H1 (cell line): ENCODE measurements around the gene DYSF. TPM values are rescaled to one million over a fixed set of nuclear protein-coding genes. Genes with fewer than 3 reads are reported as not detected.

ENCODE experiments used
- CTCF ChIA-PET: fragments of 300-600 bp; sonication (Branson Sonifier 250); formaldehyde crosslinking; loops from one replicate; lab custom pipeline; 2021; ENCODE audit not compliant: partially characterized antibody; lab: Charles Lee
- POLR2A ChIA-PET: fragments of 300-600 bp; sonication (Branson Sonifier 250); formaldehyde crosslinking; loops from one replicate; lab custom pipeline; 2021; ENCODE audit warnings: inconsistent platforms; ENCODE audit not compliant: partially characterized antibody; lab: Charles Lee
- DNase-seq, 2 experiments: peaks; one replicate each; pipeline versions ENCODE4 v3.0.0 to v3.0.0-alpha.2; 2010 to 2022; ENCODE audit warnings: low spot score in 2 of 2, low read depth in 1 of 2, mixed read lengths in 1 of 2
- FAIRE-seq: peaks from 2 replicates; lab custom pipeline; 2011; peaks lifted over from hg19 to GRCh38; lab: Jason Lieb, UNC
- H2AFZ ChIP-seq: 2 replicates; pipeline ENCODE4 v1.8.1; 2012; ENCODE audit warnings: low read length, inconsistent platforms
- H2AK5ac ChIP-seq: 2 replicates; pipeline ENCODE4 v1.6.1; 2013; ENCODE audit warnings: low read depth, low read length
- H2BK120ac ChIP-seq: replicated peaks from 2 replicates; pipeline ENCODE3; 2013; ENCODE audit warnings: low read depth, low read length, inconsistent platforms
- H2BK12ac ChIP-seq: 2 replicates; pipeline ENCODE4 v1.6.1; 2013; ENCODE audit warnings: low read depth, low read length
- H2BK15ac ChIP-seq: 2 replicates; pipeline ENCODE4 v1.6.1; 2013; ENCODE audit warnings: low read length
- H2BK20ac ChIP-seq: 2 replicates; pipeline ENCODE4 v1.6.1; 2013; ENCODE audit warnings: low read length
- H2BK5ac ChIP-seq: 2 replicates; pipeline ENCODE4 v1.6.1; 2013; ENCODE audit warnings: low read depth, low read length
- H3K14ac ChIP-seq: 2 replicates; pipeline ENCODE4 v1.6.1; 2013; ENCODE audit warnings: inconsistent platforms; ENCODE audit not compliant: insufficient read length
- H3K18ac ChIP-seq: 2 replicates; pipeline ENCODE4 v1.6.1; 2013; ENCODE audit warnings: low read length; ENCODE audit errors: extremely low read depth
- H3K23ac ChIP-seq: 2 replicates; pipeline ENCODE4 v1.6.1; 2013; ENCODE audit warnings: inconsistent platforms; ENCODE audit not compliant: insufficient read length
- H3K23me2 ChIP-seq: 2 replicates; pipeline ENCODE4 v1.6.1; 2013; ENCODE audit warnings: low read depth, low read length
- H3K27ac ChIP-seq: 2 replicates; pipeline ENCODE4 v1.6.1; 2011; ENCODE audit warnings: low read depth, low read length, inconsistent platforms
- H3K27me3 ChIP-seq, 4 experiments: replicated peaks in 1 of 4; 1 replicate in 1 of 4; 2 replicates in 3 of 4; pipeline versions ENCODE4 v1.6.1 to v1.8.1; 2011 to 2013; ENCODE audit warnings: low read length in 3 of 4, mild to moderate bottlenecking in 3 of 4, inconsistent platforms in 2 of 4, mixed read lengths in 2 of 4, moderate library complexity in 1 of 4; ENCODE audit not compliant: control insufficient read depth in 3 of 4, insufficient read depth in 3 of 4; ENCODE audit errors: extremely low read depth in 1 of 4
- H3K36me3 ChIP-seq, 4 experiments: 2 replicates each; pipeline versions ENCODE4 v1.6.1 to v1.8.1; 2011 to 2013; ENCODE audit warnings: mild to moderate bottlenecking in 4 of 4, low read length in 3 of 4, moderate library complexity in 2 of 4, control low read depth in 1 of 4, inconsistent platforms in 1 of 4; ENCODE audit not compliant: insufficient read depth in 4 of 4, control insufficient read depth in 2 of 4
- H3K4ac ChIP-seq: replicated peaks from 2 replicates; pipeline ENCODE3; 2013; ENCODE audit warnings: low read length, low read depth, mixed read lengths, inconsistent platforms; ENCODE audit not compliant: insufficient read length
- H3K4me1 ChIP-seq, 4 experiments: replicated peaks in 1 of 4; 1 replicate in 1 of 4; 2 replicates in 3 of 4; pipeline versions ENCODE4 v1.6.1 to v1.8.1; 2011 to 2013; ENCODE audit warnings: low read length in 3 of 4, inconsistent platforms in 2 of 4, mixed read lengths in 1 of 4; ENCODE audit not compliant: insufficient read depth in 4 of 4, control insufficient read depth in 3 of 4
- H3K4me2 ChIP-seq, 2 experiments: 2 replicates each; pipeline versions ENCODE4 v1.6.1 to v1.8.1; 2011 to 2013; ENCODE audit warnings: low read depth in 2 of 2, low read length in 2 of 2, control low read depth in 1 of 2, inconsistent platforms in 1 of 2, mild to moderate bottlenecking in 1 of 2; ENCODE audit not compliant: insufficient read depth in 1 of 2
- H3K4me3 ChIP-seq, 4 experiments: fragments of 200-600, 300-600 bp in 1 of 4; sonication (generic), shearing (Covaris generic), sonication (Bioruptor Twin) in 1 of 4; 2 replicates each; pipeline versions ENCODE4 v1.5.1 to v1.8.1; 2011 to 2016; ENCODE audit warnings: low read length in 4 of 4, low read depth in 3 of 4, control low read depth in 2 of 4, inconsistent platforms in 2 of 4, mild to moderate bottlenecking in 2 of 4, mixed read lengths in 1 of 4, moderate library complexity in 1 of 4; ENCODE audit not compliant: insufficient read depth in 2 of 4; ENCODE audit errors: extremely low read depth in 1 of 4
- H3K56ac ChIP-seq: replicated peaks from 2 replicates; pipeline ENCODE3; 2013; ENCODE audit warnings: low read depth, mild to moderate bottlenecking, mixed read lengths, low read length, inconsistent platforms; ENCODE audit not compliant: insufficient read length
- H3K79me1 ChIP-seq: 2 replicates; pipeline ENCODE4 v1.6.1; 2013; ENCODE audit warnings: low read depth, low read length, control low read depth
- H3K79me2 ChIP-seq, 2 experiments: 2 replicates each; pipeline versions ENCODE4 v1.6.1 to v1.8.1; 2012 to 2013; ENCODE audit warnings: low read length in 2 of 2, mild to moderate bottlenecking in 2 of 2, inconsistent platforms in 1 of 2; ENCODE audit not compliant: insufficient read depth in 2 of 2, control insufficient read depth in 1 of 2
- H3K9ac ChIP-seq, 4 experiments: replicated peaks in 1 of 4; 1 replicate in 1 of 4; 2 replicates in 3 of 4; pipeline versions ENCODE4 v1.6.1 to v1.8.1; 2011 to 2013; ENCODE audit warnings: low read depth in 3 of 4, low read length in 3 of 4, control low read depth in 2 of 4, mild to moderate bottlenecking in 2 of 4, moderate library complexity in 2 of 4, inconsistent platforms in 1 of 4; ENCODE audit errors: extremely low read depth in 1 of 4
- H3K9me3 ChIP-seq, 2 experiments: 2 replicates each; pipeline versions ENCODE4 v1.6.1 to v1.8.1; 2012 to 2013; ENCODE audit warnings: mild to moderate bottlenecking in 2 of 2, moderate library complexity in 2 of 2, control low read depth in 1 of 2, inconsistent platforms in 1 of 2, low read depth in 1 of 2, low read length in 1 of 2, mixed read lengths in 1 of 2; ENCODE audit not compliant: insufficient read depth in 2 of 2
- H4K20me1 ChIP-seq, 2 experiments: replicated peaks in 1 of 2; 2 replicates each; pipeline versions ENCODE3 to v1.8.1; 2011 to 2013; ENCODE audit warnings: inconsistent platforms in 2 of 2, low read length in 2 of 2, mild to moderate bottlenecking in 1 of 2; ENCODE audit not compliant: insufficient read depth in 2 of 2, control insufficient read depth in 1 of 2
- H4K5ac ChIP-seq: 2 replicates; pipeline ENCODE4 v1.6.1; 2013; ENCODE audit warnings: low read length, low read depth, mixed read lengths, inconsistent platforms; ENCODE audit not compliant: insufficient read length
- H4K8ac ChIP-seq: 2 replicates; pipeline ENCODE4 v1.8.0; 2013; ENCODE audit warnings: mild to moderate bottlenecking, moderate library complexity, low read length, inconsistent platforms; ENCODE audit not compliant: insufficient read depth; ENCODE audit errors: extremely low read depth
- H4K91ac ChIP-seq: replicated peaks from 2 replicates; pipeline ENCODE3; 2013; ENCODE audit warnings: low read length, mixed read lengths, inconsistent platforms; ENCODE audit not compliant: insufficient read length
- BACH1 ChIP-seq: IDR thresholded peaks from 2 replicates; pipeline ENCODE4 v1.6.1; 2012; ENCODE audit warnings: low read length, improper control_type of control experiment
- BCL11A ChIP-seq, 2 experiments: IDR thresholded peaks; one replicate each; pipeline ENCODE4 v1.6.1; 2011; ENCODE audit warnings: low read depth in 2 of 2, low read length in 2 of 2, mild to moderate bottlenecking in 2 of 2
- CBX8 ChIP-seq: fragments of 300-800, 300-1000 bp; sonication (generic); IDR thresholded peaks from 2 replicates; pipeline ENCODE4 v1.7.1; 2016; ENCODE audit warnings: low read depth, low read length, borderline replicate concordance
- HDAC2 ChIP-seq, 2 experiments: fragments of 300-600 bp in 1 of 2; sonication (generic) in 1 of 2; IDR thresholded peaks; 2 replicates each; pipeline ENCODE4 v1.6.1; 2011 to 2012; ENCODE audit warnings: low read depth in 2 of 2, low read length in 2 of 2, mild to moderate bottlenecking in 2 of 2, moderate library complexity in 2 of 2, borderline replicate concordance in 1 of 2, inconsistent platforms in 1 of 2
- JUND ChIP-seq: IDR thresholded peaks from 2 replicates; pipeline ENCODE4 v1.6.1; 2011; ENCODE audit warnings: mild to moderate bottlenecking, improper control_type of control experiment, low read length
- KDM4A ChIP-seq: IDR thresholded peaks from one replicate; pipeline ENCODE4 v1.7.1; 2012; ENCODE audit warnings: low read depth, mild to moderate bottlenecking, moderate library complexity, low read length, inconsistent platforms; ENCODE audit not compliant: severe bottlenecking
- POLR2AphosphoS5 ChIP-seq: IDR thresholded peaks from 2 replicates; pipeline ENCODE4 v1.6.1; 2011; ENCODE audit warnings: low read depth, low read length
- RBBP5 ChIP-seq: IDR thresholded peaks from 2 replicates; pipeline ENCODE4 v1.7.1; 2012; ENCODE audit warnings: low read depth, mild to moderate bottlenecking, inconsistent platforms, low read length, moderate library complexity, borderline replicate concordance
- SIRT6 ChIP-seq: IDR thresholded peaks from one replicate; pipeline ENCODE4 v1.7.1; 2012; ENCODE audit warnings: low read length, inconsistent platforms
- SP2 ChIP-seq: IDR thresholded peaks from 2 replicates; pipeline ENCODE4 v1.6.1; 2012; ENCODE audit warnings: mild to moderate bottlenecking, low read length, inconsistent platforms
- SUZ12 ChIP-seq: fragments of 200-600 bp; sonication (generic); IDR thresholded peaks from 2 replicates; pipeline ENCODE4 v1.6.1; 2012; ENCODE audit warnings: mild to moderate bottlenecking, inconsistent platforms, low read length, moderate library complexity, mixed read lengths
- YY1 ChIP-seq: IDR thresholded peaks from 2 replicates; pipeline ENCODE4 v1.6.1; 2011; ENCODE audit warnings: low read depth, mild to moderate bottlenecking, low read length
- WGBS, 2 experiments: shearing (Covaris generic) in 1 of 2; methylation state at CpG; one replicate each; pipeline versions ENCODE4 v1.1.6 to v1.1.7; 2013 to 2015; ENCODE audit warnings: low lambda C conversion rate in 2 of 2, mixed read lengths in 2 of 2, inconsistent platforms in 1 of 2, low coverage in 1 of 2, missing lambda C conversion rate in 1 of 2; ENCODE audit not compliant: insufficient replicate concordance in 2 of 2, insufficient coverage in 1 of 2, insufficient read length in 1 of 2; ENCODE audit errors: extremely low coverage in 1 of 2, missing lambda C conversion rate in 1 of 2; 5-methylcytosine and 5-hydroxymethylcytosine counted together
- polyA plus RNA-seq, 7 experiments: library from polyadenylated mRNA; depleted of rRNA in 3 of 7; stranded (reverse) in 5 of 7; unstranded in 2 of 7; fragments of >200 nt in 5 of 7; fragments of 200-250 nt in 2 of 7; gene quantifications; 1 replicate in 5 of 7; 2 replicates in 1 of 7; 4 replicates in 1 of 7; pipeline versions ENCODE4 v1.2.1 to v1.2.3, GENCODE V29; 2011 to 2013; ENCODE audit warnings: missing spikeins in 2 of 7, mixed read lengths in 2 of 7
- total RNA-seq: library from RNA; stranded (reverse); fragmentation: NEBNext Ultra II Directional; extraction: Animal tissue kit (Norgen Biotek cat#: 25700); gene quantifications from 2 replicates; pipeline ENCODE4 v1.2.1, GENCODE V29; 2021
- TF ChIP-seq, protein P1 (sequence below): IDR thresholded peaks from 2 replicates; pipeline ENCODE4 v1.6.1; 2012; ENCODE audit warnings: inconsistent platforms
- TF ChIP-seq, protein P2 (sequence below): IDR thresholded peaks from 2 replicates; pipeline ENCODE4 v1.6.1; 2011; ENCODE audit warnings: low read depth, mild to moderate bottlenecking, low read length; ENCODE audit not compliant: insufficient read depth

DYSF gene
- total and polyA plus RNA-seq, 2 of the 8 experiments (the other 6 are each of a cell fraction or from before 2014, with no cell fraction given), result 5.8 to 7.1 TPM

GRCh38 chr2:71492112-71492511 is 38.8 kb downstream of the DYSF start:
- Histone ChIP-seq H3K4me2 (no peak overlapping the region), H3K4me3 (no peak overlapping the region), H3K36me3 (no peaks in the 10 kb centered on the region), H2BK20ac (no peak overlapping the region), H2BK15ac (no peak overlapping the region), H2BK120ac (no peak overlapping the region), H3K18ac (no peak overlapping the region), H2AK5ac (no peak overlapping the region), H4K5ac (no peak overlapping the region), H3K56ac (no peak overlapping the region), H3K9ac (no peak overlapping the region), H3K27ac (no peak overlapping the region), H3K9me3 (no peaks in the 10 kb centered on the region), H3K23ac (no peak overlapping the region), H3K23me2 (no peaks in the 10 kb centered on the region), H3K4me1 (peaks cover 0 to 7% (median 3%) of the 10 kb centered on the region in 4 experiments; a peak in 4 of 7 replicates), H4K20me1 (no peaks in the 10 kb centered on the region), H4K8ac (no peak overlapping the region), H3K79me1 (no peaks in the 10 kb centered on the region), H4K91ac (no peak overlapping the region), H3K27me3 (peaks cover 0 to 1% (median 0%) of the 10 kb centered on the region in 4 experiments; a peak in 1 of 7 replicates), H2BK5ac (no peak overlapping the region), H3K4ac (no peak overlapping the region), H2AFZ (no peak overlapping the region), H3K14ac (no peak overlapping the region), H2BK12ac (no peak overlapping the region), H3K79me2 (no peaks in the 10 kb centered on the region)
- WGBS, 2 experiments, result 91% methylated on average over 6 of the region's 6 CpGs; no CpG with 5 or more reads in 1 of the 2 experiments
- CTCF ChIA-PET, result no interaction called here
- POLR2A ChIA-PET, result interaction anchor here (1.6 kb wide), 1 partner anchor 10 kb away, joined by 4 read pairs; no protein-coding TSS in a partner anchor
- DNase-seq (no peak), FAIRE-seq (no peak)
- TF ChIP-seq, protein P1, sequence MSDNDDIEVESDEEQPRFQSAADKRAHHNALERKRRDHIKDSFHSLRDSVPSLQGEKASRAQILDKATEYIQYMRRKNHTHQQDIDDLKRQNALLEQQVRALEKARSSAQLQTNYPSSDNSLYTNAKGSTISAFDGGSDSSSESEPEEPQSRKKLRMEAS, result no peak
- TF ChIP-seq, protein P2, sequence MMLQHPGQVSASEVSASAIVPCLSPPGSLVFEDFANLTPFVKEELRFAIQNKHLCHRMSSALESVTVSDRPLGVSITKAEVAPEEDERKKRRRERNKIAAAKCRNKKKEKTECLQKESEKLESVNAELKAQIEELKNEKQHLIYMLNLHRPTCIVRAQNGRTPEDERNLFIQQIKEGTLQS, result no peak
- TF ChIP-seq RBBP5, result no peak
- no peak for TF ChIP-seq SUZ12
- no peak for TF ChIP-seq BACH1
- no peak for TF ChIP-seq HDAC2 (IDR thresholded peaks at IDR 0.05; ENCODE audit: borderline replicate concordance in 1 of 2, low read depth in 2 of 2, low read length in 2 of 2)
- no peak for TF ChIP-seq KDM4A
- no peak for TF ChIP-seq YY1
- TF ChIP-seq BCL11A (IDR thresholded peaks at IDR 0.05; ENCODE audit: low read depth in 2 of 2, low read length in 2 of 2), result no peak
- TF ChIP-seq JUND, result no peak
- no peak for TF ChIP-seq SIRT6
- no peak for TF ChIP-seq CBX8
- no peak for TF ChIP-seq POLR2AphosphoS5
- TF ChIP-seq SP2, result no peak
